NCI-H1092 treated with DMSO at 0.1 percent for 48 hours (cell line): ENCODE data around the gene DIS3L2.
"Not testable (repeated sequence)": the region's sequence is repeated elsewhere in the genome, so short reads cannot be mapped to it uniquely, and the experiment has no call there.

Source experiments
- DNase-seq: peaks from one replicate; lab custom pipeline; 2025; lab: John Stamatoyannopoulos, UW

Gene DIS3L2

GRCh38 chr2:232058063-232058877 is 96.8 kb downstream of the DIS3L2 start:
- DNase-seq = no peak

- no peak for DNase-seq
Observed at GRCh38 chr2:232058931-232059330, 97.4 kb downstream of the DIS3L2 start.

DNA sequence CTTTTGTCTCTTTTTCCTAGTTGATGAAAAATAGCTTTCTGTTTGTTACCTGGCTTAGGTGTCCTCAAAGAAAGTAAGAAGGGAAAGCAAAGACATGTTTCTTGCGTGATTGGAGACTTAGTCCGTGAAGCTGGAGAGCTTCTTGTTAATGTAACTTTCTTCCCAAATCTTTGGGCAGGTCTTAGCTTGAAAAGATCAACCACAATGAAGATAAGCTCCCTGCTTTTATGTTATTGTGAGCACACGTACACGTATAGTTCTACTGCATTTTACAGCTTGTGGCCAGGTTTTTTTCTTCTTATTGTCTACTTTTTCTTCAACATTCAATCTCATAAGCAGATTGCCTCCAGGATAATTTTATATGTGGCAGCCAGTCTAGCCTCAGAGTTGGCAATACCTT is 99.8 kb downstream of the DIS3L2 start:
- no peak for DNase-seq

DNA sequence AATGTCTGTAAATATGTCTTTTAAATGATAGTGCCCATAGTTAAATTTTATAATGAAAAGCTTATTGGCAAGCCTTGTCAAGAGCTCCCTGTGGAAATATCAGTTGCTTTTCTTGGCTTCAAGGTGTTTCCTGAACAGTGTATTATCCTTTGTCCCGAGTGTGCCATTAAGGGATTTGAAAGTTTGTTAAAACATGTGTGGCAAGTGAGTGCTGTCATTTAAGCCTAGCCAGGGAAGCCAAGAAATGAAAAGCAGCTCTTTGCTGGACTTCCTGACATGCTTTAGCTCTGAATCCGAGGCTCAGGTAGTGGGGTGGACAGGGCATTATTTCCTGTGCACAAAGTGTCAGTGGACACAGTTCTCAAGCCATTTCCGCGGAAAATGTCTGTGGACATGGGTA is 111.5 kb downstream of the DIS3L2 start:
- no peak for DNase-seq

DNA sequence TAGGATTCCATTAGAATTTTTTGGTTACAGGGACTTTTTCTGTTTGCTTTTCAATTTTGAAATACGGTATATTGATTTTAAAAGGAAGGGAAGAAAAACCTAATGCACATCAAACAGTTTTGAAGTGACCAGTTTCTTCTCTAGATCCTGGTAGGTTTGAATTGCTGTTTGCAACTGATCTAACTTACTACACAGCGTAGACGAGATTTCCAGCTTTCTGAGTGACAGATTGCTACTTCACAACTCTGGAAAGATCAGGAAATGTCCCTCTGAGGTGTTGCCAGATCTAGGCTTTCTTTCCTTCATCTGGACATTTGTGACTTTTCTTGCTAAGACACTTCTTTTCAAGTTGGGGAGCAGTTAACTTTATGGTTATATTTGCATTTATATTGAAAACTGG is 112.2 kb downstream of the DIS3L2 start:
- DNase-seq = no peak

GRCh38 chr2:232075080-232075479 is 113.6 kb downstream of the DIS3L2 start:
- DNase-seq = no peak

- no peak for DNase-seq
Observed at GRCh38 chr2:232075859-232076258, 114.3 kb downstream of the DIS3L2 start.

DNA sequence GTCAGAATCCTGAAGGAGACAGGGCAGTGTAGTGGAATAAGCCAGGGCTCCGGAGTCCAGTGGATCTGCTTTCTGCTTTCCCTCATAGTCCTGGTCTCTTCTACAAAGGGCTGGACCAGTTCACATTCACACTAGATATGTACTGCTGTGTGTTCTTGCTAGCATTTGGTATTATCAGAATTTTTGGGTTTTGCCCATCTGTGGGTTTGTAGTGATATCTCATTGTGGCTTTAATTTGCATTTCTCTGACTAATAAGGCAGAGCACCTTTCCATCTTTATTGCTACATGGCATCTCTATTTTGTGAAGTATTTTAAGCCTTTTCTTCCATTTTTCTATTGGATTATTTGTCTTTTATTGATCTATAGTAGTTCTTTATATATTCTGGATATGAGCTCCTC is 114.8 kb downstream of the DIS3L2 start:
- DNase-seq = no peak

DNA sequence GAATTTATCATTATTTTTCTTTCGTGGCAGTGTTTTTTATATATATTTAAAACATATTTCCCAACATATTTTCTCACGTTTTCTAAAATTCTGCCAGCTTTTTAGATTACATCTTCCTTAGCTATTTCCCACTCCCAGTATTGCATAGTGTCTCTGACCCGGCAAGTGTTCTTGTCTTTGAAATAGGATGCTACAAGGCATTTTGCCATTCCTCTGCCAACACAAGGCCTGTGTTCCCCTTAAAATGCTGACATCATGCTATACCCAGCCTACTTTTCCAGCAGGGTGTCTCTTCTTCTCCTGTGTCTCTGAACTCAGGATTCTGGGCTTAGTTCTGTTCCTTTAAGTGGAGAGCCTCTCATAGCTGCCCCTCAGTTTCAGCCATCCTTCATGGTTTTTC is 115.2 kb downstream of the DIS3L2 start:
- no peak for DNase-seq

GRCh38 chr2:232085164-232085563 is 123.7 kb downstream of the DIS3L2 start:
- DNase-seq = no peak

- no peak for DNase-seq
Observed at GRCh38 chr2:232085826-232086425, 124.4 kb downstream of the DIS3L2 start.

DNA sequence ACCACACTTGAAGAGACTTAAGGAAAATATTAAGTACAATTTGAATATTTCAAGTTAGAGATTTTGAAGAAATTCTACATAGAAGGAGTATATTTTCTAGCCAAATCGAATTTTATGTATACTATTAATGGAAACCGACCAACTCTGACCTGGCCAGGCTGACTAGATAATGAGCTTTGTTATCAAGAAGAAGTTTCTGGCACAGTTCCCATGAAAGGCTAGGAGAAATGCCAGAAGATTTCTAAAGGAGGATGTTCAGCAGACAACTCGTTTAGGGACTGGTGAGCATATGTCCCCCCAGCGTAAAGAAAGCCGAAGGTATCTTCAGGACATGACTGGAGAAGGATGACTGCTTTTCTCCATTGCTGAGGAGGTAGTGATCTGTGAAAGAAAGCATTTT is 127.3 kb downstream of the DIS3L2 start:
- no peak for DNase-seq

GRCh38 chr2:232094201-232094600 is 132.7 kb downstream of the DIS3L2 start:
- DNase-seq = no peak

DNA sequence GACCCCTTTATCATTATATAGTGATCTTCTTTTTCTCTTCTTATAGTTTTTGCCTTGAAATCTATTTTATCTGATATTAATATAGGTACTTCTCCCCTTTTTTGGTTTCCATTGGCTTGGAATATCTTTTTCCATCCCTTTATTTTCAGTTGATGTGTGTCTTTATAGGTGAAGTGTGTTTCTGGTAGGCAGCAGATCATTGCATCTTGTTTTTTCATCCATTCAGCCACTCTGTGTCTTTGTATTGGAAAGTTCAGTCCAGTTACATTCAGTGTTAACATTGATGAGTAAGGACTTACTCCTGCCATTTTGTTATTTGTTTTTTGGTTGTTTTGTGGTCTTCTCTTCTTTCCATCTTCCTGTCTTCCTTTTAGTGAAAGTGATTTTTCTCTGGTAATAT is 133.4 kb downstream of the DIS3L2 start:
- DNase-seq = no peak

GRCh38 chr2:232097260-232097659 is 135.7 kb downstream of the DIS3L2 start:
- no peak for DNase-seq

DNA sequence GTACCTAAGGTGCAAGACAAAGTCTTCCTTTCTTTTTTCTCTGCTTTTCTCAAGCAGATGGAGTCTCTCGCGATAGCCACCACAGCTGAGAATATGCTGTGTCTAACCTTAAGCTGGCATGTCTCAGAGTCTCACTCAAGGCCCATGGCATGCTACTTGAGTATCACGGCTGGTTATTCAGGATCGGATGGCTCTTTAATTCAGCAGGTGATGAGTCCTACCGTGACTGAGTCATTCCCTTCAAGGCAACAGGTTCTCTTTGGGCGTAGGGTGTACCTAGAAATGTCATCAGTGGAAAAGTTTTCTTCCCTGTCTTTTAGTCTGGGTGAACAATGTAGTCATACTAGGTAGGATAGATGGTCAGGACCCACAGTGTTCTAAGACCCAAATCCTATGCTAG is 136.2 kb downstream of the DIS3L2 start:
- DNase-seq = no peak

DNA sequence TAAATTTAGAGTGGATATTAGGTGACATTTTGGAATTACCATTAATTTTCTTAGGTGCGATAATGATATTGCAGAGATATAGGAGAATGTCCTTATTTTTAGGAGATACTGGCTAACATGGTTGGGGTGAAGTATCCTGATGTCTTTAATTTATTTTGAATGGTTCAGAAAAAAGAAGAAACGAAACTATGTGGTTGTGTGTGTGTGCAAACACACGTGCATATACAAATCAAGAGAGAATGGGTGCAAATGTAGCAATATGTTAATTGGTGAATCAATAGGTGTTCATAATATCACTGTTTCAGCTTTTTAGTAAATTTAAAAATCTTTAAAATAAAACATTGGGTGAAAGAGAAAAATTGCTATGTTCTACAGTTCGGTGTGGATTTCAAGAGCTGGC is 140.9 kb downstream of the DIS3L2 start:
- no peak for DNase-seq

GRCh38 chr2:232103140-232103737 is 141.7 kb downstream of the DIS3L2 start:
- DNase-seq = no peak

DNA sequence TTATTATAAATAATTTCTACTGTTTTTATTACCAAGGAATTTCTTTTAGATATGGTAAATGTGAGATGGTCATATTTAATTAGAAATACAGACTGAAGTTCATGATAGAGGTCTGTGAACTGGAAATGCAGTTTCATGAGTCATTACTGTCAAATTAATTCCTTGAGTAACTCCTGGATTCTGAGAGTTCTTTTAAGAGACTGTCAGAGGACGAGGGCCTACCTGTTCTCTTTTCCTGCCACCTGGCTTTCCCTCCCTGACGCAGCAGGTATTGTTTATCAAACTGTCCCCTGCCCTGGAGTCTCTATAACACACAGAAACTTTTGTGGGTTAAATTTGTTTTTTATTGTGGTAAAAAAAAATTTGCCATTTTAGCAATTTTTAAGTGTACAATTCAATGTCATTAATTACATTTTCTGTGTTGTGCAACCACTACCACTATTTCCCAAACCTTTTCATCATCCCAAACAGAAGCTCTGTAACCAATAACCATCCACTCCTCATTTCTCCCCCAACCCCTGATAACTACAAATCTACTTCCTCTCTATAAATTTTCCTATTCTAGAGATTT is 142.6 kb downstream of the DIS3L2 start:
- no peak for DNase-seq

- no peak for DNase-seq
Observed at GRCh38 chr2:232111551-232111950, 150.0 kb downstream of the DIS3L2 start.

GRCh38 chr2:232113821-232114220 is 152.3 kb downstream of the DIS3L2 start:
- DNase-seq = no peak

GRCh38 chr2:232115728-232116361 is 154.3 kb downstream of the DIS3L2 start:
- not testable (repeated sequence) for DNase-seq

DNA sequence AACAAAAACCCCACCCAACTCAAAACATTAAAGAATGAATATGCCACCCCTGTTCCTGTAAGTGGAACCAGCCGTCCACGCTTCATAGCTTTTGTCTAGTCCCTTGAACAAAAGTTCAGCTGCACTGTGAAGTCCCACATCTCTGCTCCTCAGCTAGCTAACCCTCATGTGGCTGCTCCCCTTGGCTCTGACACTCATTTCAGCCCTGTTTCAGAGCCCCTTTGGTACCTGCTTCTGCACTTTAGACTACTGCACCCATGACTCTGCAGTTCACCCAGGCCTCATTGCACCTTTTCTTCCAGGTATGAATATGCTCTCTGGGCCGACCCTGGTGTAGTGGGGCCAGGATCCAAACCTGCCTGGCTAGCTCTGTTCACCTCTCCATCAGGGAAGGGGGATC is 155.3 kb downstream of the DIS3L2 start:
- no peak for DNase-seq
